Measurements from ENCODE around the gene CD74.
"Not testable (repeated sequence)": the region's sequence is repeated elsewhere in the genome, so short reads cannot be mapped to it uniquely, and the experiment has no call there.

CD74 gene

DNA sequence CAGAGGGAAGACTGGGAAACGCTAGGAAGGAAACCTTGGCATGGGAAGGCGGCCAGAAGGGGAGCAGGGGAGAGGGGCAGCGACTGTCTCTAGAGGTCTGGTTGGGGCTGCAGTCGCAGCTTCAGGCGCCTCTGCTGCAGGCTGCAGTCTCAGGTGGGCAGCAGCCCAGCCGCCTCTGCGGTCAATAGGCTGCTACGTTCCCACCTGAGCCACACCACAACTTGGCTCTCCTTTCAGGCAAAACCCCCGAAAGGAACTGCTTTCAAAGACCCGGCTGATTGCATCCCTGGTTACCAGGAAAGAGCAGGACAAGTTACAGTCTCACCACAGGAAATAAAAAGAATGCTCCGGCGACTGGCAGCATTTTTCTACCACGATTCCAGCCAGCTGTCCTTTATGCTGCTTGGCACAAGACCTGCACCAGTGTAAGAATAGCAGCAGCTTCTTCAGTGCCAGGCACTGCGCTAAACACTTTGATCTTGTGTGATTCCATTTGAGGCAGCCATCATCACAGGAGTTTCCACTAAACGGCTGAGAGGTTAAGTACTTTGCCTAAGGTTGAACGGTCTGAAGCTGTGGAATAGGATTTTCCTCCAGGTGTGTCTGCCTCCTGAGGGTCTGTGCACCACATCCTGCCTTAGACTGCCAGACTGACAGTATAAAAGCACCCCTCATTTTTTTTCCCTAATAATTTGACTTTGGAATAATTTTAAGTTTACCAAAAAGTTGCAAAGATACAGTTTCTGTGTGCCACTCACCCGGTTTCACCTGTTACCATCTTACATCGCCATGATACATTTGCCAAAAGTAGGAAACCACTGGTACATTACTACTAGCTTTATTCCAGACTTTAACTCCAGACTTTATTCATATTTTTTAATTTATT lies 29.3 kb upstream of the CD74 start:
- DNase-seq (ENCODE audit: low spot score), result no peak

DNA sequence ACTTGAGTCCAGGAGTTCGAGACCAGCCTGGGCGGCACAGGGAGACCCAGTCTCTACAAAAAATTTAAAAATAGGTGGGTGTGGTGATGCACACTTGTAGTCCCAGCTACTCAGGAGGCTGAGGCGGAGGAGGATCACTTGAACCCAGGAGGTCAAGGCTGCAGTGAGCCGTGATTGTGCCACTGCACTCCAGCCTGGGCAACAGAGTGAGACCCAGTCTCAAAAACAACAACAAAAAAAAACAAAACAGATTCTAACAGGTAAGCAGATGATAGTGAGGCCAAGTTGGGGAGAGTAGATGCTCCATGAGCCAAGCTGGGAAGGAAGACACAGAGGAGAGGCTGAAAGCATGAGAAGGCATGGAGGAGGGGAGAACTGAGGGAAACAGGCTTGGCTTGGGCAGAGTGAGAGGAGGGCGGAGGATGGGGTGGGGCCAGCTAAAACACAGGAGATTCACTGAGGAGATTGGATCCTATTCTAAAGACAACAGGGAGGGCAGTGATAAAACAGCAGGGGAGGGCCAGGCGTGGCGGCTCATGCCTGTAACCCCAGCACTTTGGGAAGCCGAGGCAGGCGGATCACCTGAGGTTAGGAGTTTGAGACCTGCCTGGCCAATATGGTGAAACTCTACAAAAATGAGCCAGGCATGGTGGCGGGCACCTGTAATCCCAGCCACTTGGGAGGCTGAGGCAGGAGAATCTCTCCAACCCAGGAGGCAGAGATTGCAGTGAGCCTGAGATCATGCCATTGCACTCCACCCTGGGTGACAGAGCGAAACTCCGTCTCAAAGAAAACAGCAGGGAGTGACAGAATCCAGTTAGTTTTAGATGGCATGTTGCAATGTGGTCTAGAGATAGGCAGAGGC lies 28.5 kb upstream of the CD74 start:
- DNase-seq (ENCODE audit: low spot score), result no peak

DNA sequence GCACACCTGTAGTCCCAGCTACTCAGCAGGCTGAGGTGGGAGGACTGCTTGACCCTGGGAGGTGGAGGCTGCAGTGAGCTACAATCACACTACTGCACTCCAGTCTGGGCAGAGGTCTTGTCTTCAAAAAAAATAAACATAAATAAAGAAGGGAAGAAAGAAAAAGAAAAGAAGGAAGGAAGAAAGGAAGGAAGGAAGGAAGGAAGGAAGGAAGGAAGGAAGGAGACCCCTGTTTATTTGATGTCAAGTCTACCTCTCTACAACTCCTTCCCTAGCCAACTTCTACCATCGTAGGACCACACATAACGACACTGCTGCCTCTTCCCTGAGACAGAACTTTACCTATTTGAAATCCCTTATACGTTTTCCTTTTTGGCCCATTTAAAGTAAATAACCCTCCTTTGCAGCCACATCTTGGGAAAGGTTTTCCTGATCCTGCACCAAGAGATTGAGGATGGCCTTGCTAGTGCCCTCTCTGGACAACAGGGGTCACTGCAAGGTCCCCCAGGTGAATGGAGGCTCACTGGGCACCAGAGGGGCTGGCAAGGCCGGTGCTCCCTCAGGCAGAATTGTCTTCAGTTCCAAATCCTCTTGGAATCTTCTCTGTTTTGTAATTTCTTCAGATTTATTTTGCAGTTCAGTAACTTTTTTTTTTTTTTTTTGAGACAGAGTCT lies 26.3 kb upstream of the CD74 start:
- DNase-seq (ENCODE audit: low spot score), result peak; percentile 65

DNA sequence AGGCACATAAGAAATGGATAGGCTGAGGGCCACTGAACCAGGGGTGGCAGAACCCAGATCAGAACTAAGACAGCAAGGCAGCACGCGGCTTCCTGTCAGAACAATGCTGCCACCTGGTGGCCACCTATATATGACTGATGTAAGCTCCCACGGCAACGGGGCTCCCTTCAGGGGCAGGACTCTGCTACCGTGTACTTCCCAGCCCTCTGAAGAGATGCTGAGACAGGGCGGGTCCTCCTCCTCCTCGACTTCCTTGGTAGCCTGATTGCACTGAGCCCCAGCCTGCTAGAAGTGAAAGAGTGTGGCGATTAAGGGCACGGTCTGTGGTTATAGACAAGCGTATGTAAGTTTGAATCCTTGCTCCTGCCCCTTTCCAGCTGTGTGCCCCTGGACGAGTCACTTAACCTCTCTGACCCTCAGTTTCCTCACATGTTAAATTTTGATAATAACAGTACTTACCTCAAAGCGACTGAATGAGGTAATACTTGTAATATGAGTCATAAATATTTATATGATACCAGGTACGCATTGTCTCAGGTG lies 23.5 kb upstream of the CD74 start:
- peak; percentile 76 for DNase-seq (ENCODE audit: low spot score)

DNA sequence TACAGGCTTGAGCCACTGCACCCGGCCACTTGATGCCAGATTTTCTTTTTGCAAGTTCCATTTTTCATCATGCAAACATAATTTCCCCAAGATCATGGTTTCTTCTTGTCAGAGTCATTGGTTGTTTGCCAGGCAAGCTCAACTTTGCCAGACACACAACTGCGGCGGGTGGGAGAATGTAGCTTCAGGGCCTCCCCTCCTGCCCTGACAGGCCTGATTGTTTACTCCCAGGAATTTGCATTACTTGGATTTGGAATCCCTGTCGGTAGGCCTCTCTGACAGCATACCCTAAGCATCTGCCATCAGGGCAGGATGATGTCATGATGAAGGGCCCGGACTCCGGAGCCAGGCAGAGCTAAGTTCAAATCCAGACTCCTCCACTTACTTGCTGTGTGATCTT lies 21.8 kb upstream of the CD74 start:
- no peak for DNase-seq (ENCODE audit: low spot score)

DNA sequence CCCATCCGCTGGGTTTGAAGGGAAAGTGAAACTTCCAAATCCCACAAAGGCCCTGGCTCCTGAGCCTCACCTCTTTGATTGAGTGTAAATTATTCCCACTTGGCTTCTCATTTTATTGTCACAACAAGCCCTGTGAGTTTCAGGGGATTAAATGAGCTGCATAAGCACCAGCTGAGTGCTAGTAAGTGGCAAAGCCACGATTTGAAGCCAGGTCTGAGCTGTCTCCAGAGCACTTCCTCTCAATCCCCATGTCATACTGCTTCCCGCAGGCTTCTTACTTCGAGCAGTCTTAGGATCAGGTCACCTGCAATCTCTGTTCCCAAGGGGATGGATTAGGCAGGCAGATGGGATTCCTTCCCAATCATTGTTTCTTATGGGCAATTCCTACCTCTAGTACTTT lies 18.9 kb upstream of the CD74 start:
- no peak for DNase-seq (ENCODE audit: low spot score)

DNA sequence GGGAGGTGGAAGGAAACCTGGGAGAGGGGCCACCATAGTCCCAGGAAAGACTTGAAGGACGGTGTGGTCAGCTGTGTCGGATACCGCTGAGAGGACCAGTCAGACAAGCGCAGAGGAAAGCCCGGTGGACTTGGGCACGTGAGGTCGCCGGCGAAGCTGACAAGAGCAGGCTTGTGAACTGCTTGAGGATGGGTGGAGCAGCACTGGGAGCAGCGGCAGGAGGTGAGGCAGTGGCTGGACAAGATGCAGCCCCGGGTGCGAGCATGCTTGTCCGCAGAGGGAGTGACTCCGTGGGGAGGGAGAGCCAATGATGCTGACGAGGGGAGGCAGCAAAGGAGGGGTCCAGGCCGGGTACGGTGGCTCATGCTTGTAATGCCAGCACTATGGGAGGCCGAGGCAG lies 18.3 kb upstream of the CD74 start:
- no peak for DNase-seq (ENCODE audit: low spot score)

DNA sequence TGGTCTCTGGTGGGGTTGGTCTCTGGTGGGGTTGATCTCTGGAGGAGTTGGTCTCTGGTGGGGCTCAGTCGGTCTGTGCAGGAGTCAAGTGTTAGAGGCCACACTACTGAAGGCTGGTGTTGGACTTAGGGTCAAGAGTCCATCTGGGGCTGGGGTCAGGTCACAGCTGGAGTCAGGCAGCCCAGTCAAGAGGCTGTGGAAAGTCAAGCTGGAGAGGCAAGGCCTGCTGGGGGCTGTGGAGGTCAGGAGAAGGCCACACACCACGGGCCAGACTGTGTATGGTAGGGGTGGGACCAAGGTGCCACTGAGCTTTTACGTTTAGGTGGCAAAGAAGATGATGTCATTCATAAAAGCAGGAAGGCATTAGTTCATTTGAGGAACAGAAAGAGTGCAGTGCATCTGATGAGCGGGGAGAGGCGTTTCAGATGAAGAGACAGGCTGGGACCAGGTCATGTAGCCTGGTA lies 16.7 kb upstream of the CD74 start:
- DNase-seq (ENCODE audit: low spot score), result no peak

DNA sequence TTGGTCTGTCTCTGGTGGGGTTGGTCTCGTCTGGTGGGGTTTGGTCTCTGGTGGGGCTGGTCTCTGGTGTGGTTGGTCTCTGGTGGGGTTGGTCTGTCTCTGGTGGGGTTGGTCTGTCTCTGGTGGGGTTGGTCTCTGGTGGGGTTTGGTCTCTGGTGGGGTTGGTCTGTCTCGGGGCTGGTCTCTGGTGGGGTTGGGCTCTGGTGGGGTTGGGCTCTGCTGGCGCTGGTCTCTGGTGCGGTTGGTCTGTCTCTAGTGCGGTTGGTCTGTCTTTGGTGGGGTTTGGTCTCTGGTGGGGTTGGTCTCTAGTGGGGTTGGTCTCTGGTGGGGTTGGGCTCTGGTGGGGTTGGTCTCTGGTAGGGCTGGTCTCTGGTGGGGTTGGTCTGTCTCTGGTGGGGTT lies 16.3 kb upstream of the CD74 start:
- no peak for DNase-seq (ENCODE audit: low spot score)

DNA sequence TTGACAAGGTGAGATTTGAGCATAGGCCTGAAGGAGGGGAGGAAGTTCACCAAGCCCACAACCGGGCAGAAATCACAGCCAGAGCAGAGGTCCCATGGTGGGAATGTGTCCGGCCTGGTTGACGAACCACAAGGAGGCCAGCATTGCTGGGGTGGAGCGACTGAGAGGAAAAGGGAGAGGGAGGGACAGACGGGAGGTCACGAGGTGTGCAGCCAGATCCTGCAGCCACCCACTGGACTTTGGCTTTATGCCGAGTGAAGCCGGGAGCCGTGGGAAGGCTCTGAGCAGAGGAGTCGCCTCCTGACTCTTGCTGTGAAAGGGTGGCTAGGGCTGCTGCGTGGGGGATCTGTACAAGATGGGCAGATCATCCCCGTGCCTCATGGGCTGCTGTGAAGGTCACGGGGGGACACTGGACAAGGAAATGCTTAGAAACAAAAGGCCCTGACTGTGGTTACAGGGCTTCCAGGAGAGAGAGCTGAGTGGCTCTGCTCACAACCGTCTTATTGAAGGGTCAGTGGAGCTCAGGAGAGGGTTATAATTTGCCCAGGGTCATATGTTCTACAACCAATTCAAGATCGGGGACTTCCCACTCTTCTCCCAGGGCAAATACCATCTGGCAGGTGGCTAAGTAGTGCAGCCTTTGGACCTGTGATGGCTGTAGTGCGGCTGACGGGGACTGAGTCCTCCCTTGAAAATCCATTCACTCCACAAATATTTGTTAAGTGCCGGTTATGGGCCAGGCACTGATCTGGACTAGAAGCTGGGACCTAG lies 15.6 kb upstream of the CD74 start:
- peak; percentile 64 for DNase-seq (ENCODE audit: low spot score)

DNA sequence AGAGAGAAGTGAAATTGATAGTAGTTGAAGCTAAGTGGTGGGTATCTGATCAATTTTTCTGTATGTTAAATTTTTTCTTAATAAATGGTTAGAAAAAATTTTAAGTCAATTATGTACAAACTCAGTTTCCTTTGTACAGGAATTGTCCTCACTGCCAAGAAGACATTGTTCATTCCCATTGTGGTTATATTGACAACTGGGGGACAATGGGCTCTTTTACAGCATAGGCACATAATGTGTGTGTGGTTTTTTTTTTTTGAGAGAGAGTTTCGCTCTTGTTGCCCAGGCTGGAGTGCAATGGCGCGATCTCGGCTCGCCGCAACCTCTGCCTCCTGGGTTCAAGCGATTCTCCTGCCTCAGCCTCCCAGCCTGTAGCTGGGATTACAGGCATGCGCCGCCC lies 13.5 kb upstream of the CD74 start:
- DNase-seq (ENCODE audit: low spot score), result not testable (repeated sequence)

DNA sequence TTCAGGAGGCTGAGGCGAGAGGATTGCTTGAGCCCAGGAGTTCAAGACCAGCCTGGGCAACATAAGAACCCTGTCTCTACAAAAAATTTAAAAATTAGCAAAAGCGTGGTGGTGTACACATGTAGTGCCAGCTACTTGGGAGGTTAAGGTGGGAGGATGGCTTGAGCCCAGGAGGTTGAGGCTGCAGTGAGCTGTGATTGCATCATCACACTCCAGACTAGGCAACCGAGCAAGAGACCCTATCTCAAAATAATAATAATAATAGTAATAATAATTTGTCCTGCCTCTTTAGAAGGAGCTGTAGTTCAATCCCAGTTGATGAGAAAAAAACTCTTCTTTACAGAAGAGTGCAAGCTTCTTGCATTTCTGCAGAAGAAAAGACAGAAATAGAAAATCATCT lies 10.0 kb upstream of the CD74 start:
- DNase-seq (ENCODE audit: low spot score), result no peak

DNA sequence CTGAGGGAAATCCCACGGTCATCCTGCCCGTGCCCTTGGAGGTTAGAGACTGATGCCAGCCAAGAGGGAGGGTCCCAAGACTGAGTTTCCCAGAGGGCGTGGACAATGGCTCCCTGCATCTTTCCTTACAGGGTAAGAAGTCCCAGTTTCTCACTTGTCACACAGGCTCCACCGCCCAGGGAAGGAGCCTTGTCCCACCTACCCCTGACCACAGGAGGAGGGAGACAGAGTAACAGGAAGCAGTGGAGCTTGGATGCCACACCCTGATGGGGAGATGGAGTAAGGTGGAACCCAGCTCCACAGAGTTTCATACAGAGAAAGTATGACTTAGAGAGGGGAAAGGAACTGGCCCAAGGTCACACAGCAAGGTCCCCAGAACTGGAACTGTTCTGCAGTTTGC lies 9.4 kb upstream of the CD74 start:
- DNase-seq (ENCODE audit: low spot score), result no peak

DNA sequence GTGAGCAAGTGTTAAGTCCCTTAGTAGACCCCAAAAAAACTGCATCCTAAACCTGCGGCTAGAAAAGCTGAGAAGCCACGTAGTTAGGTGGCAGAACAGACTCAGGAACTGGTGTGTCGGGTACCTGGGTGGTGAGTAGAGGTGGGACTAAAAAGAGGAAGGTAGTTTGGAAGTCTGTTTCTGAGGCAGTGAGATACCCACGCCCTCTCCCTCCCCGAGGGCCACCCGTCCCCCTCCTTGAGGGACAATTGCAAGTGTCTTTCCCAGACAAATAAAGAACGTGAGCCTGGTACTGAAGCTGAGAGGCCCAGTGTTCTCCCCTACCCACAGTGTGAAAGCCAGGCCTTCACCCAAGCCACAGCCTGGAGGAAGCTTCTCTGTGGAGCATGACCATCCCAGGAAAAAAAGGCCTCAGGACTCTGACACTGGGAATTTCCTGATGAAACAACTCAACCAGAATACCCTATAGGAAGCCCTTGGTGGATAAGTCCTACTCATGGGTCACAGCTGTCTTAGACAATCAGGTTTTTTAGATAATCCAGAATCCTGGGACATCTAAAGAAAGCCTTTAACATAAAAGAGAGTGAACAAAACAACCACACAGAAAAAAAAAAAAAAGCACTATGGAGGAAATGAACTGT lies 7.0 kb upstream of the CD74 start:
- no peak for DNase-seq (ENCODE audit: low spot score)

DNA sequence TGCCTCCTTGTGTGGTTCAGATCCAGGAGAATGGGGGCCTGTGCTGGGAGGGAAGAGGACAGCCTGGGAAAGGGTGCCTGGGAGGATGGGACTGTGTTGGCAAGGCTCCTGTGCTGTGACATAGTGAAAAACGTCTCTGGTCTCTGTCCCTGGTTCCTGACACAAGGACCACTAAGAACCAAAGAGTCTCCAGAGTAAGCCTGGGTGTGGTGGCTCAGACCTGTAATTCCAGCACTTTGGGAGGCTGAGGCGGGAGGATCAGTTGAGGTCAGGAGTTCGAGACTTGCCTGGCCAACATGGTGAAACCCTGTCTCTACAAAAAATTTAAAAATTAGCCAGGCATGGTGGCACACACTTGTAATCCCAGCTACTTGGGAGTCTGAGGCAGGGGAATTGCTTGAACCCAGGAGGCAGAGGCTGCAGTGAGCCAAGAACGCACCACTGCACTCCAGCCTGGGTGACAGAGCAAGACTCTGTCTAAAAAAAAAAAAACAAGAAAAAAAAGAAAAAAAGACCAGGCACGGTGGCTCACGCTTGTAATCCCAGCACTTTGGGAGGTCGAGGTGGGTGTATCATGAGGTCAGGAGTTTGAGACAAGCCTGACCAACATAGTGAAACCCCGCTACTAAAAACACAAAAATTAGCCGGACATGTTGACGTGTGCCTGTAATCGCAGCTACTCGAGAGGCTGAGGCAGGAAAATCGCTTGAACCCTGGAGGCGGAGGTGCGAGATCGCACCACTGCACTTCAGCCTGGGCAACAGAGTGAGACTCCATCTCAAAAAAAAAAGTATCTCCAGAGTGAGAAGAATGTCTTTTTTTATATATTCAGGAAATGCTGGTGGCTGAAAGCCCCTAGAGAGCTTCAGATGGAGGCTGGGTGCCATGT lies 1.4 kb upstream of the CD74 start:
- DNase-seq (ENCODE audit: low spot score), result not testable (repeated sequence)

DNA sequence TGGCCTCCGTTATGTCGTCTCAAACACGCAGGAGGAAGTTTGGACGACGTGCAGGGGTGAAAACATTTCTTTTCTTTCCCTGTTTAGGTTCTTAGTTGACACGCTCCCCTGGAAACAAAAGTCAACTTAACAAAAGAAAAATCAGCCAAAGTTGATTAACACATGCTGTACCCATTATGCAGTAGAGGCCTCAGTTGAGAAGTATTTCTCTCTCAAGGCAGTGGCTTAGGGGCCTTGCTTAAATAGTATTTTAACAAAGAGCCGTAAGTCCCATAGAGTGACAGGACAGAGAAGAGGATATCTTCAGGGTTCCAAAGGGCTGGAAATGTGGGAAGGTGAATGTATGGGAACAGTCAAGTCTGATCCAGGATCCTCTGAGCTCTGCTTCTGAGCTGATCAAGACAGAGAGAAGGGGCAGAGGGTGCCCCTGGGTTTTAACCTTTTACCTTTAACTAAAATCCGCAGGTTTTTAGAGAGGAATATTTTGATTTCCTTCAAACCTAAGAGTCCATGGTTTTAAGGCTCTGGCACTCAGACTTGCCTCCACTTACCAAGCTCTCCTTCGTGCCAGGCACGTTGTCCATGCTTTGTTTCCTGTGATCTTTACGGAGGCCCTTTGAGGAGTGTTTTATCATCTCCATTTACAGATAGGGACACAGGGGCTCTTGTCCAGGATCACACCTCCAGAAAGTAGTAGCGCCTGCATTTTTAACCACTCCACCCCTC lies 629 bp upstream of the CD74 start:
- DNase-seq (ENCODE audit: low spot score), result no peak

DNA sequence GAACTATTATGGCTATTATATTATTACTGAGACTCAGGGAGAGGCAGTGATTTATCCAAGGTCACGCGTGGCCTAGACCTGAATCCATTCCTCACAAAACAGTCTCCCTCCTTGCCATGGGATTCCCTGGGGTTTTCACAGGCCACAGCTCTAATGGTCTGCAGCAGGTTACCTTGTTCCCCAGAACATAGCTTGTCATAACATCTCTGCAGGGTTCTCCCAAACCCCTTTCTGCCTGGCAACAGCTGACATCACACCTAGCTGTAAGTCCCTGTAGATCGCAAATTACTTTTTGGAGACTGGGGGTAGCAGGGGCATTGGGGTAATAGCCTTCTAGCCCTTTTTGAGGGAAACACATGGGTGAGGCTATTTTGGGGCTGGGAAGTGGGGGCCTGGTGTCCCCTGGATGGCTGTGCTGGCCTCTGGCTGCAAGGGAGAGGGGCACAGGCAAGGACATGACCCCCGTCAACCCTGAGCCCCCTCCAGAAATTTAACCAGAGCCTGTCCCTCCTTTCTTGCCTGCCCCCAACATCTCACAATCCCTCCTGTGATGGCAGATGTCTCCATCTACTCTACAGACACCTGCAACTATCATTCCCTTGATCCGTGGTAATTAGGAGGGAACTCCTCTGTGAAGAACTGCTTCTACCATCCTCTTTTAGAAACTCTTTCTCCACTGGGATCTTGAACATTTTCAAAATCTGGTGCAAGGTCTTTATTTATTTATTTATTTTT lies 1.3 kb downstream of the CD74 start:
- DNase-seq (ENCODE audit: low spot score), result no peak

DNA sequence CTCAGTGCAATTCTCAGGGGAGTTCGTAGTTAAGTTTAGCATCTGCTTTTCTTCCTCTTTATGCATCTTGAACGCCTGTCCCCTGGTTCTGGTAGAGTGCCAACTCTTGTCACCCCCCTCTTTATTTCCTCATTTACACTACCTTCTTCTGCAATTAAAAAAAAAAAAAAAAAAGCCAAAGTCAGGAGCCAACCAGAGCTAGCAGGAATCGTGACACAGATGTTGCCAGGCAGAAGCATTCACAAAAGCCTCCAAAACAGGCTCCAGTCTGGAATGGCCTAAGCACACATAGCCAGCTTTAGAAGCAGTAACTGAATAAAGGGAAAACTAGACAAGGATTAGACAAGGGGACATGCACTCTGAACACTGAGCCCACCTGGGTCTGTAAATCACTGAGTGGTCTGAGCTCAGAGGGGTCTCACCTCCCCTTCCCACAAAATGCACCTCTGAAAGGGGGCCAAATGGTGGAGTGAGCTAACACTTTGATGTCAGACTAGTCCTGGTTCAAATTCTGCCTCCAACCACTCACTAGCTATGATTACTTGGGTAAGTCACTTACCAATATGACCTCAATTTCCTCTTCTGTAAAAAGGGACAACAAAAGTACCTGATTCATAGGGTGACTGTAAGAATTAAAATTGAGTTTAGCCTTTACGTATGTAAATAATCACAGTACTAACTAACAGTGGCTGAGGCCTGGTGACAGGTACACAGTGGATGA lies 2.0 kb downstream of the CD74 start:
- DNase-seq (ENCODE audit: low spot score), result peak; percentile 44

All from HuH-7 (cell line).